ENCODE results near the gene IL32.

- TF ChIP-seq TCF4 (CRISPR knock-in tag; IDR thresholded peaks at IDR 0.05; ENCODE audit: borderline replicate concordance) (no peak), ZFP3 (CRISPR knock-in tag; IDR thresholded peaks at IDR 0.05) (no peak), CSDC2 (CRISPR knock-in tag; IDR thresholded peaks at IDR 0.05) (no peak), RARB (CRISPR knock-in tag; IDR thresholded peaks at IDR 0.05) (no peak), PATZ1 (CRISPR knock-in tag; IDR thresholded peaks at IDR 0.05; ENCODE audit: borderline replicate concordance) (no peak), OSR1 (CRISPR knock-in tag; IDR thresholded peaks at IDR 0.05) (no peak), CREB5 (CRISPR knock-in tag; IDR thresholded peaks at IDR 0.05; ENCODE audit: low read depth) (no peak), TSHZ2 (CRISPR knock-in tag; IDR thresholded peaks at IDR 0.05) (no peak), ZFP30 (CRISPR knock-in tag; IDR thresholded peaks at IDR 0.05) (no peak), ZNF8 (CRISPR knock-in tag; IDR thresholded peaks at IDR 0.05) (no peak), ARNTL (CRISPR knock-in tag; IDR thresholded peaks at IDR 0.05; ENCODE audit: borderline replicate concordance, low read depth) (no peak), TOX (CRISPR knock-in tag; IDR thresholded peaks at IDR 0.05; ENCODE audit: borderline replicate concordance) (no peak), ZNF565 (CRISPR knock-in tag; conservative IDR thresholded peaks at IDR 0.05; ENCODE audit: low read depth) (no peak), GLIS3 (CRISPR knock-in tag; IDR thresholded peaks at IDR 0.05) (no peak)
These were observed 34.5 kb downstream of the IL32 start for GRCh38 chr16:3099732-3100499.

Measured in SK-N-SH treated with all-trans-retinoic acid at 6 μM for 48 hours (cell line).